Eye (tissue), 1 donor: ENCODE data around the gene KCNQ4.
A peak's percentile ranks its signal among the peaks of the same experiment; 100 is the strongest.

ENCODE experiments used
- DNase-seq: peaks from one replicate; pipeline ENCODE4 v3.0.0-alpha.2; 2015

KCNQ4 gene

GRCh38 chr1:40783001-40783905 lies at the start of gene KCNQ4:
Gene KCNQ4, plus strand, starts transcription at chr1:40783787. Its CDS starts 307 bp downstream, at chr1:40784094.
- peak; percentile 68 for DNase-seq

DNA sequence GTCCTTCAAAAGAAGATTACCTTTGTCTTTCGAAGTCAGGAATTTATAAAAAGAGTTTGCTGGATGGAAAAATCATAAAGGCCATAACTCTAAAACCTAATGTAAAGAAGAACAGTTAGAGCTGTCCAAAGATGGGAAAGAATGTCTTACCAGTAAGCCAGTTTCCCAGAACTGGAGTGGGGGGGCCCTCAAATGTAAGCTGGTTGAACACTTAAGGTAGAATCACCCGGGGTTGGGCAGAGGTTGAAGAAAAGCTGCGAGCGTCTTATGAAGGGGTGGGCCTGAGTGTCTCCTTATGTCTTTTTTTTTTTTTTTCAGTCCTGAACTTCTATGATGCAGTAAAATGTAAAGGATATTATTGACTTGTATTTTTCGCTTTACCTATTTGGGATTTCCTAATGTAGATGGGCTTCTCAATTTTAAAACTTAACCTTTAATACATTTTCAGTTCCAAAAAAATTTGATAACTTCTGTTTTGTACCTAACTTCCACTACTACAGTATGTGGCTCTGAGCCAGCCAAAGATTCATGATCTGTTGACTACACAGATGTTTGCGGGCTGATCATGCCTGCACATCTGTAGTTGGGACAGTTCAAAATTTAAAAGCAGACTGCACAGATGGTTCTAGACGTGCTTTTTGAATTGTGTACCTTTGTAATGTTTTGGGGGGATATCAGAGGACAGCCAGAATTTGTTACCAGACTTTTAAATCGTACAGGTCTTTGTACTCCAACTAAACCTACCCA lies 48.5 kb upstream of the KCNQ4 start:
- no peak for DNase-seq

- peak; percentile 46 for DNase-seq
These were observed 47.5 kb upstream of the KCNQ4 start for GRCh38 chr1:40736085-40736531.

DNA sequence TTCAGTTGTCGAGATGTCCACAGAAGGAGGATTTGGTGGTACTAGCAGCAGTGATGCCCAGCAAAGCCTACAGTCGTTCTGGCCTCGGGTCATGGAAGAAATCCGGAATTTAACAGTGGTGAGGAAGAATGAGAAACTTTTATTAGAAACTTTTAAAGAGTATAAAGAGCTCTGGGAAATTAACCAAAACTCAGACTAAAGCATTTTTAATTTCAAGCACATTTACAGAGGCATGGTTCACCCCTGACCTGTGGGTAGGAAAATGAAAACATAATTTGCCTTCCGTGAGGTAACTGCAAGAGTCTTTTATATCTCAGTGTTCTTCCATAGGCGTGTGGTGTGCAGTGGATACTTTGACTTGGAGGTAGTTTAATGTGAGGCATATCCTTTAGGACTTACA lies 44.8 kb upstream of the KCNQ4 start:
- DNase-seq: no peak

DNA sequence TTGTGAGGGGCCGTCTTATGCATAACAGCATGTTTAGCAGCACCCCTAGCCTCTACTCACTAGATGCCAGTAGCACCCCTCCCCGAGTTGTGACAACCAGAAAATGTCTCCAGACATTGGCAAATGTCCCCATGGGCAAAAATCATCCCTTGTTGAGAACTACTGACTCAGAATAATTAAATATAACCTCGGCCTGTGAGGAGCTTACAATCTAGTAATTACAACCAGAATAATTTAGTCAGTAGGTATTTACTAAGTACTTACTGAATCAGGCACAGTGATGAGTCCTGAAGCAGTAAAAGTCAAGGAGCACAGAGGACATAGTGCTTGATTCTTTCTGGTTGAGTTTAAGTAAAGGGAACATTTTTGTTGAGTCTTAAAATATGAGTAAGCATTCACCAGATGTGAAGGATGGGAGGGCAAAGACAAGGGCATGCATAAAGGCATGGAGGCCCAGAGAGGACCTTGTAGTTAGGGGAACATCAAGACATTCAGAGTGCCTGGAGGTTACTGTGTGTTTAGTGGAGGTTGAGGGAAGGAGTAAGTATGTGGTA lies 44.1 kb upstream of the KCNQ4 start:
- no peak for DNase-seq

DNA sequence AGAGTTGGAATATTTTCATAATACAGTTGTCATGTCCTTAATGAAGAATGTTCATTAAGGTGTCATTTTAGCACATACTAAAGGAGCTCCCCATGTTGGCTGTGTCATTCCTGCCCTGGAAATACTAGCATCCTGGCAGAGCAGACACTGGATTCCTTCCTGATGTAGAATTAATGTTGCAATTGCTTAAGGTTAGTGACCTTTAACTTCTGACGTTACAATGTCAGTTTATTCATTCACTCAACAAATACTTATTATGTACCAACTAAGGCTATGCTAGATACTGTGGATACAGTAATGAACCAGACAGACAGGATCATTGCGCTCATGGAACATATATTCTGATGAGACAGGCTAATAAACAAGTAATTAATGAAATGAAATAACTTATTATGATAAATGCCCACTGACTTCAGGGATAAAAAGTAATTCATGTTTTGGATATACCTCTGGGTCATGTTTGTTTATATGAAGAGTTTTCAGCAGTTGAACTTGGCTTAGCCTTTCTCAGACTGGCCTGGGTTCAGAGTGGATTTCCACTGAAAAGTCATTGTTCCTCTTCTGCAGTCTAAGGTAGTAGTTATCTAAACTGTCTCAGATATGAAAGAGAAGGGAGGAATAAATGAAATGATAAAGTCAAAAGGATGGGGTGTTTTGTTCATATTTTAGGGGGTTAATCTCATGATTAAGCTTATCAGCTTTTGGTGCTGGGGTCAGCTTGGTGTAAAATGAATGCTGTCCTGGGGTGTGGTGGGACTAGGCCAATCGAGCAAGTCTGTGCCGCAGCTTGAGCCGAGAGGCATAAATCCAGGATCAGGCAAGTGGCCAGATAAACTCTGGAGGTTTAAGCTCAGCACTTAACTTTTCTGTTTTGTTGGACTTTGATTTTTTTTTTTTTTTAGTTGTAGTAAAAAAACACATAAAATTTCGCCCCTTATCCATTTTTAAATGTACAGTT lies 43.3 kb upstream of the KCNQ4 start:
- DNase-seq: no peak

DNA sequence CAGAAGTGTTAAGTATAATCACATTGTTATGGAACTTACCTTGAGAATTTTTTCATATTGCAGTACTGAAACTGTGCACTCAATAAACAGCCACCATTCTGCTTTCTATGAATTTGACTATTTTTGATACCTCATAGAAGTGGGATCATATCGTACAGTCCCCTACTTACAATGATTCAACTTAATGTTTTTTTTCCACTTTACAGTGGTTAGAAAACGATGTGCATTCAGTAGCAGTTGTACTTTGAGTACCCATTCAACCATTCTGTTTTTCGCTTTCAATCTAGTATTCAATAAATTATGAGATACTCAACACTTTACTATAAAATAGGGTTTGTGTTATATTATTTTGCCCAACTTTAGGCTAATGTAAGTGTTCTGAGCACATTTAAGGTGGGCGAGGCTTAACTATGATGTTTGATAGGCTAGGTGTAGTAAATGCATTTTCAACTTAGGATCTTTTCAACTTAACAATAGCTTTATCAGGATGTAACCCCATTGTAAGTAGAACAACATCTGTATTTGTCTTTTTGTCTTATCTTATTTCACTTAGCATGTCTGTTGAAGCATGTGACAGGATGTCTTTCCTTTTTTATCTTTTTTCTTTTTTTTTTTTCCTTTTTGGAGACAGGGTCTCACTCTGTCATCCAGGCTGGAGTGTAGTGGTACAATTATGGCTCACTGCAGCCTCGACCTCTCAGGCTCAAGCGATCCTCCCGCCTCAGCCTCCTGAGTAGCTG lies 42.4 kb upstream of the KCNQ4 start:
- DNase-seq: no peak

- DNase-seq: no peak
These were observed 41.1 kb upstream of the KCNQ4 start for GRCh38 chr1:40742363-40743061.

- no peak for DNase-seq
These were observed 40.1 kb upstream of the KCNQ4 start for GRCh38 chr1:40743452-40743851.

DNA sequence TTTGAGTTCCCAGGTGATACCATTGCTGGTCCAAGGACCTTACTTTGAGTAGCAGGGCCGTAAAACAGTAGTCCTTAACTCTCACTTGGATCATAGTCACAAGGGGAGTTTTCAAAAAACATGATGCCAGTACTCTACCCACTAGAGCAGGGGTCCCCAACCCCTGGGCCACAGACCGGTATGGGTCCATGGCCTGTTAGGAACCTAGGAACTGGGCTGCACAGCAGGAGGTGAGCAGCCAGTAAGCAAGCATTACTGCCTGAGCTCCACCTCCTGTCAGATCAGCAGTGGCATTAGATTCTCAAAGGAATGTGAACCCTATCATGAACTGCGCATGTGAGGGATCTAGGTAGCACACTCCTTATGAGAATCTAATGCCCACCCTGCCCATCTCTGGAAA lies 39.7 kb upstream of the KCNQ4 start:
- DNase-seq: no peak

- no peak for DNase-seq
These were observed 38.4 kb upstream of the KCNQ4 start for GRCh38 chr1:40745176-40745575.

- no peak for DNase-seq
These were observed 37.1 kb upstream of the KCNQ4 start for GRCh38 chr1:40746344-40747090.

GRCh38 chr1:40748841-40749718 lies 34.5 kb upstream of the KCNQ4 start:
- DNase-seq: no peak

DNA sequence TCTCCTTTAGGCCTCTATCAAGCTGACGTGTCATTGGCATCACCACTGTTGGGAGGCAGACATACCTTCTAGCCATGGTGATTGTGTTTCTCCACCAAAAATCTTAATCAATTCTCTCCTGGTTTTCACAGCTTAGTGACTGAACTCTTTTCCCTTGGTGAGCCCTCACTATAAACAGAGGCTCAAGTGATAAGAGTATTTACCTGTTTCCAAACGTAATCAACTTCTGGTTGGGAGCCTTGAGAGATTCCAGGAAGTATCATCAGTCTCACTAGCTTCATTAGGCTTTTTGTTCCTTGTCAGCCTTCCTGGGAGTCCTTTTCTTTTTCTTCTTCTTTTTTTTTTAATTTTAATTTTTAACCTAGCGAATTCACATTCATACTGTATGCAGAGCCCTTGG lies 33.8 kb upstream of the KCNQ4 start:
- DNase-seq: no peak

- no peak for DNase-seq
These were observed 33.1 kb upstream of the KCNQ4 start for GRCh38 chr1:40750451-40750908.

- no peak for DNase-seq
These were observed 31.8 kb upstream of the KCNQ4 start for GRCh38 chr1:40751802-40752201.

DNA sequence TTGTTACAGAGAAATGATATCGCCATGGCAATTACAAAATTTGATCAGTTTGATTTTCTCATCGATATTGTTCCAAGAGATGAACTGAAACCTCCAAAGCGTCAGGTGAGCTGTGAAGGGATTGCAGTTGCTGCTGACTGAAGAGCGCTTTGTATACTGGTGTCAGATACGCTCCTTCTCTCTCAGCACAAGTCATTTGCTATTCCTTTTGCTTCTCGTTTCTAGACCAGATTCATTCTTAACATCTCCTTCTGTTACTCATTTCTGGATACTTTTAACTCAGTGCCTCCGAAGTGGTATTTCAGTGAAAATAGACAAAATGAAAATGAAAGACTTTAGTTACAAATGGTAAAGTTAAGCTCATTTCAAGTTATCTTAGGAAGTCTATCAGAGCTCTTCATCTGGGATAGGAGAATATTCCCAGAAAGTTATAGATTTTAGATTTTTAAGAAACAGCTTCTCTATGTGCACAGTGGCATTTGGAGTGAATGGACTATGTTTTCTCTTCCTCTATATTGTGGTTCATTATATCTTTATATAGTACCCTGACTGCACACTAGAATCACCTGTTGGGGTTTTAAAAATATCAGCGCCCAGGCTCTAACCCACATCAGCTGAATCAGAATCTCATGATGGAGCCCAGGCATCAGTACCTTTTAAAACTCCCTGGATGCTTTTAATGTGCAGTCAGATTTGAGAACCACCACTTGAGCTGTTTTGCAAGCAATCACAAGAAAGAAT lies 30.3 kb upstream of the KCNQ4 start:
- DNase-seq: no peak

DNA sequence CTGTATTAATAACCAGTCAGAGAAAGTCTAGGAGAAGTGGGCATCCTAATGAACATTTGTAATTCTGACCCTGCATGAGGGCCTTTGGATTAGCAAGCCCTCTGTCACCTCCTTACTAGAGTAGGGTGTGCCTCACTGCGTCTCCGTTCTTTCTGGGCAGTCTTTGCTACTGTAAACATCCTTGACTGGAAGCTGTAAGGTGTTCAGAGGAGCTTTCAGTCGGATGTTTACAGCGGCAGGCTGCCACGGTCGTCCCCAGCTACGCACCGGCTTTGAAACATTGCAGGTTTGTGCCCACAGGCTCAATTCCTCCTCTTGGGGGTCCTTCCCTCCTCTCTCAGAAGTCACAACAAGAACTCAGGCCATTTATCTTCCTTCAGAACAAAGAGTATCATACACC lies 29.4 kb upstream of the KCNQ4 start:
- no peak for DNase-seq
